IMR-90 (cell line): ENCODE data around the gene SPACDR. TPM values are rescaled to one million over a fixed set of nuclear protein-coding genes. Genes with fewer than 3 reads are reported as not detected.

ENCODE experiments used
- ATAC-seq: fragments of 200-7000 bp; cut with Tn5 transposase; 2 replicates; pipeline ENCODE4 v1.9.1; 2020; ENCODE audit warnings: low read depth, mild to moderate bottlenecking, moderate library complexity
- BruUV-seq: library from RNA; stranded (reverse); fragments of 400-500 nt; replicated peaks from 2 replicates; lab custom pipeline; 2021; lab: Mats Ljungman, UMichigan
- CTCF ChIA-PET: fragments of 300-600 bp; formaldehyde crosslinking; extraction: SDS; loops from one replicate; lab custom pipeline; 2021; ENCODE audit warnings: antibody characterized with exemption; lab: Yijun Ruan, JAX
- POLR2A ChIA-PET: fragments of 300-600 bp; sonication (Branson Sonifier 250); formaldehyde crosslinking; loops from one replicate; lab custom pipeline; 2022; ENCODE audit warnings: antibody characterized with exemption; ENCODE audit not compliant: unreplicated experiment; lab: Charles Lee
- DNase-seq: peaks from one replicate; pipeline ENCODE4 v3.0.0; 2013
- H2AFZ ChIP-seq: replicated peaks from 2 replicates; pipeline ENCODE3; 2013; ENCODE audit warnings: low read length, mild to moderate bottlenecking; ENCODE audit not compliant: poor library complexity
- H2AK5ac ChIP-seq: 2 replicates; pipeline ENCODE4 v1.6.1; 2013; ENCODE audit warnings: low read depth, low read length, inconsistent platforms
- H2AK9ac ChIP-seq: replicated peaks from 2 replicates; pipeline ENCODE3; 2013; ENCODE audit warnings: mild to moderate bottlenecking, low read depth, low read length, moderate library complexity; ENCODE audit not compliant: poor library complexity
- H2BK120ac ChIP-seq: 2 replicates; pipeline ENCODE4 v1.6.1; 2013; ENCODE audit warnings: low read depth, low read length, inconsistent platforms
- H2BK15ac ChIP-seq: 3 replicates; pipeline ENCODE4 v1.6.1; 2013; ENCODE audit warnings: low read depth, low read length, inconsistent platforms
- H2BK20ac ChIP-seq: 2 replicates; pipeline ENCODE4 v1.6.1; 2013; ENCODE audit warnings: low read depth, mild to moderate bottlenecking, inconsistent platforms, low read length, moderate library complexity
- H2BK5ac ChIP-seq: 2 replicates; pipeline ENCODE4 v1.6.1; 2013; ENCODE audit warnings: mild to moderate bottlenecking, low read depth, low read length, inconsistent platforms; ENCODE audit not compliant: poor library complexity, severe bottlenecking
- H3K14ac ChIP-seq: replicated peaks from 2 replicates; pipeline ENCODE4 v1.6.1; 2013; ENCODE audit warnings: low read depth, low read length, inconsistent platforms
- H3K18ac ChIP-seq: 2 replicates; pipeline ENCODE4 v1.6.1; 2013; ENCODE audit warnings: low read depth, low read length, control low read depth
- H3K23ac ChIP-seq: 2 replicates; pipeline ENCODE4 v1.6.1; 2013; ENCODE audit warnings: low read depth, low read length, inconsistent platforms
- H3K27ac ChIP-seq: 2 replicates; pipeline ENCODE4 v1.5.1; 2013; ENCODE audit warnings: mild to moderate bottlenecking, control low read depth, low read length; ENCODE audit not compliant: insufficient read depth
- H3K27me3 ChIP-seq: 2 replicates; pipeline ENCODE4 v1.6.1; 2013; ENCODE audit warnings: low read length; ENCODE audit not compliant: control insufficient read depth, insufficient read depth
- H3K36me3 ChIP-seq: 2 replicates; pipeline ENCODE4 v1.6.1; 2013; ENCODE audit warnings: low read length, mixed read lengths; ENCODE audit not compliant: control insufficient read depth, insufficient read depth
- H3K4ac ChIP-seq: 2 replicates; pipeline ENCODE4 v1.6.1; 2013; ENCODE audit warnings: low read depth, low read length, inconsistent platforms
- H3K4me1 ChIP-seq: 2 replicates; pipeline ENCODE4 v1.6.1; 2013; ENCODE audit warnings: low read length, mixed read lengths; ENCODE audit not compliant: control insufficient read depth, insufficient read depth
- H3K4me2 ChIP-seq: 2 replicates; pipeline ENCODE4 v1.6.1; 2013; ENCODE audit warnings: low read depth, mild to moderate bottlenecking, control low read depth, low read length, moderate library complexity
- H3K4me3 ChIP-seq: 2 replicates; pipeline ENCODE4 v1.5.1; 2013; ENCODE audit warnings: low read depth, mild to moderate bottlenecking, control low read depth, low read length, moderate library complexity; ENCODE audit not compliant: insufficient read depth
- H3K56ac ChIP-seq: 2 replicates; pipeline ENCODE4 v1.6.1; 2013; ENCODE audit warnings: low read length, inconsistent platforms; ENCODE audit not compliant: insufficient read depth; ENCODE audit errors: extremely low read depth
- H3K79me1 ChIP-seq, 2 experiments: 2 replicates each; pipeline ENCODE4 v1.6.1; 2013; ENCODE audit warnings: low read length in 2 of 2, inconsistent platforms in 1 of 2, low read depth in 1 of 2
- H3K9ac ChIP-seq: 2 replicates; pipeline ENCODE4 v1.6.1; 2013; ENCODE audit warnings: low read depth, low read length, control low read depth
- H3K9me1 ChIP-seq: 2 replicates; pipeline ENCODE4 v1.6.1; 2013; ENCODE audit warnings: low read length, inconsistent platforms; ENCODE audit not compliant: insufficient read depth
- H3K9me3 ChIP-seq: 2 replicates; pipeline ENCODE4 v1.6.1; 2013; ENCODE audit warnings: low read length; ENCODE audit not compliant: control insufficient read depth, insufficient read depth
- H4K20me1 ChIP-seq: 2 replicates; pipeline ENCODE4 v1.6.1; 2013; ENCODE audit warnings: low read length, inconsistent platforms; ENCODE audit not compliant: insufficient read depth
- H4K5ac ChIP-seq: 2 replicates; pipeline ENCODE4 v1.6.1; 2013; ENCODE audit warnings: mild to moderate bottlenecking, low read depth, low read length, control low read depth
- H4K8ac ChIP-seq, 2 experiments: 2 replicates each; pipeline ENCODE4 v1.6.1; 2013; ENCODE audit warnings: low read depth in 2 of 2, low read length in 2 of 2, control low read depth in 1 of 2, inconsistent platforms in 1 of 2
- H4K91ac ChIP-seq: 2 replicates; pipeline ENCODE4 v1.6.1; 2013; ENCODE audit warnings: low read depth, low read length, inconsistent platforms; ENCODE audit not compliant: insufficient read depth
- CEBPB ChIP-seq: IDR thresholded peaks from 2 replicates; pipeline ENCODE4 v1.6.1; 2012; ENCODE audit warnings: low read depth, low read length, improper control_type of control experiment
- FOS ChIP-seq: fragments of 150-350 bp; IDR thresholded peaks from 2 replicates; pipeline ENCODE4 v1.6.1; 2016; ENCODE audit warnings: low read depth, low read length
- NFE2L2 ChIP-seq: fragments of 150-350 bp; IDR thresholded peaks from 2 replicates; pipeline ENCODE4 v1.6.1; 2016; ENCODE audit warnings: low read depth, mild to moderate bottlenecking, low read length
- WGBS, 2 experiments: methylation state at CpG; one replicate each; pipeline versions ENCODE4 v1.1.5 to v1.1.7; 2013; ENCODE audit warnings: missing lambda C conversion rate in 2 of 2; ENCODE audit not compliant: insufficient read length in 1 of 2; ENCODE audit errors: extremely low coverage in 2 of 2; 5-methylcytosine and 5-hydroxymethylcytosine counted together
- dilution Hi-C: fragments of 300-500 bp; cut with HindIII; formaldehyde crosslinking; loops from one replicate; pipeline ENCODE4 v1.14.3; 2018; ENCODE audit warnings: low sequenced_read_pairs; ENCODE audit not compliant: unreplicated experiment
- in situ Hi-C: fragments of 300-500 bp; cut with MboI; formaldehyde crosslinking; loops from 3 replicates; pipeline ENCODE4 v1.14.3; 2019; ENCODE audit warnings: low sequenced_read_pairs, inconsistent platforms, mixed read lengths
- intact Hi-C: fragments of 100-400 bp; cut with micrococcal nuclease; formaldehyde crosslinking; loops from 2 replicates; pipeline ENCODE4 v1.10.0; 2022
- polyA plus RNA-seq, 3 experiments: library from polyadenylated mRNA; depleted of rRNA; stranded (reverse); fragments of >200 nt; gene quantifications; 2 replicates each; pipeline ENCODE4 v1.2.3, GENCODE V29; 2012; ENCODE audit warnings: low replicate concordance in 1 of 3
- total RNA-seq: library from RNA; depleted of rRNA; stranded (reverse); fragments of >200 nt; gene quantifications from 2 replicates; pipeline ENCODE4 v1.2.3, GENCODE V29; 2012

SPACDR gene
- total and polyA plus RNA-seq, 2 of the 4 experiments (the other 2 are of a cell fraction), result 0.54 to 2.1 TPM

DNA sequence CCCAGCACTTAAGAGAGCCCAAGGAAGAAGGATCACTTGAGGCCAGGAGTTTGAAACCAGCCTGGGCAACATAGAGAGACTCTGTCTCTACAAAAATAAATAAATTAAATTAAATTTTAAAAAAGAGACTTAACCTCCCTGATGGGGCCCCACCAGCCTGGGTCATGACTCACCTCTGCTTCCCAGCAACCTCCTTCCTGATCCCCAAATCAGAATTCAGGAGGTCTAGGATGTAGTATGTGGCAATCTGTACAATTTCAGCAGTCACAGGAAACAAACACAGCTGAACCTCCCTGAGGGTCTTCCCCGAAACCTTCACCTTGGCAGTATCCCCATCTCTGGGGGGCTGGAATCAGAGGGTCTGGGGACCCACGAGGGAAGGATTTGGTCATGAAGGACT is 18.0 kb downstream of the SPACDR start:
- H2BK15ac ChIP-seq, result peak overlapping the region; percentile 60; the same call in 1 of the 3 replicates
- peaks cover 26% of the 10 kb centered on the region for H3K4me1 ChIP-seq
- peak overlapping the region; percentile 38 for H2BK20ac ChIP-seq
- H3K18ac ChIP-seq, result peak overlapping the region; percentile 76
- no CpG with 5 or more reads among the region's 2 CpGs for WGBS, 2 experiments
- peak overlapping the region; percentile 83 for H2AK9ac ChIP-seq
- H2BK120ac ChIP-seq, result peak overlapping the region; percentile 51
- BruUV-seq, result no TSS peak
- H3K36me3 ChIP-seq, result no peaks in the 10 kb centered on the region
- H3K4ac ChIP-seq, result peak overlapping the region; percentile 74
- TF ChIP-seq NFE2L2 (no peak), FOS (peak; percentile 17; the same call in 1 of the 2 replicates), CEBPB (peak; percentile 83)
- peak overlapping the region; percentile 91 for H3K14ac ChIP-seq
- H4K20me1 ChIP-seq, result no peaks in the 10 kb centered on the region
- peak overlapping the region; percentile 94 for H4K5ac ChIP-seq
- DNase-seq (peak; percentile 65), ATAC-seq (peak; percentile 22)
- peaks cover 0 to 10% of the 10 kb centered on the region in 2 experiments; a peak in 2 of 4 replicates for H3K79me1 ChIP-seq
- H3K27ac ChIP-seq, result peak overlapping the region; percentile 86
- peak overlapping the region; percentile 56 for H2BK5ac ChIP-seq
- dilution Hi-C loops (no loop called here), intact Hi-C loops (no loop called here), in situ Hi-C loops (loop anchor here (25.0 kb wide), 1 partner anchor 666 kb away; no protein-coding TSS in a partner anchor)
- ChIA-PET POLR2A (no interaction called here), CTCF (no interaction called here)
- H2AFZ ChIP-seq, result peak overlapping the region; percentile 83
- H3K4me2 ChIP-seq, result no peak overlapping the region
- H2AK5ac ChIP-seq, result peak overlapping the region; percentile 70
- H3K9me1 ChIP-seq, result peaks cover 33% of the 10 kb centered on the region
- H3K27me3 ChIP-seq, result no peaks in the 10 kb centered on the region
- H4K8ac ChIP-seq, result peak overlapping the region; percentile 5 to 77; a peak in 3 of 4 replicates
- no peak overlapping the region for H3K56ac ChIP-seq
- H3K9ac ChIP-seq, result no peak overlapping the region
- H3K4me3 ChIP-seq, result no peak overlapping the region
- H3K9me3 ChIP-seq, result no peaks in the 10 kb centered on the region
- peak overlapping the region; percentile 29; the same call in 1 of the 2 replicates for H3K23ac ChIP-seq
- H4K91ac ChIP-seq, result peak overlapping the region; percentile 44
